Kidney (tissue), 14 donors: ENCODE results near the gene YIPF1. TPM values are rescaled to one million over a fixed set of nuclear protein-coding genes. Genes with fewer than 3 reads are reported as not detected.

Source experiments
- DNase-seq, 5 donors: peaks; one replicate each; pipeline ENCODE4 v3.0.0-alpha.2; 2013 to 2020
- FAIRE-seq: peaks from 2 replicates; lab custom pipeline; 2012; peaks lifted over from hg19 to GRCh38; lab: Jason Lieb, UNC
- H3K27ac ChIP-seq, 2 donors: one replicate each; pipeline ENCODE4 v1.7.0; 2013; ENCODE audit warnings: low read depth in 2 of 2, low read length in 2 of 2, inconsistent platforms in 1 of 2
- H3K27me3 ChIP-seq: one replicate; pipeline ENCODE4 v1.7.1; 2013; ENCODE audit warnings: low read length, inconsistent platforms; ENCODE audit not compliant: control insufficient read depth, insufficient read depth
- H3K36me3 ChIP-seq, 3 donors: one replicate each; pipeline versions ENCODE4 v1.7.0 to v1.7.1; 2013; ENCODE audit warnings: low read length in 3 of 3, control low read depth in 1 of 3, inconsistent platforms in 1 of 3; ENCODE audit not compliant: insufficient read depth in 3 of 3, control insufficient read depth in 2 of 3
- H3K4me1 ChIP-seq, 3 donors: one replicate each; pipeline versions ENCODE4 v1.7.0 to v1.7.1; 2013; ENCODE audit warnings: low read length in 3 of 3, inconsistent platforms in 1 of 3, low read depth in 1 of 3; ENCODE audit not compliant: control insufficient read depth in 2 of 3, insufficient read depth in 2 of 3
- H3K4me3 ChIP-seq, 3 donors: one replicate each; pipeline versions ENCODE4 v1.7.0 to v1.8.1; 2013; ENCODE audit warnings: low read length in 3 of 3, control low read depth in 1 of 3, inconsistent platforms in 1 of 3
- H3K9ac ChIP-seq, 3 donors: one replicate each; pipeline versions ENCODE4 v1.7.0 to v1.7.1; 2013; ENCODE audit warnings: low read length in 3 of 3, control low read depth in 1 of 3, inconsistent platforms in 1 of 3
- H3K9me3 ChIP-seq, 3 donors: one replicate each; pipeline versions ENCODE4 v1.7.0 to v1.7.1; 2013; ENCODE audit warnings: low read length in 3 of 3, control low read depth in 1 of 3, inconsistent platforms in 1 of 3; ENCODE audit not compliant: control insufficient read depth in 2 of 3, insufficient read depth in 1 of 3
- intact Hi-C: fragments of 100-400 bp; cut with DNase I; formaldehyde crosslinking; loops from one replicate; pipeline ENCODE4 v1.11.1; 2022
- polyA plus RNA-seq: library from polyadenylated mRNA; stranded (reverse); fragments of 350-450 nt; fragmentation: Illumina TruSeq; extraction: RNeasy Lipid Tissue Mini Kit (QIAGEN cat#74804); gene quantifications from one replicate; pipeline ENCODE4 v1.2.3, GENCODE V29; 2014; ENCODE audit warnings: low read depth, low replicate concordance; ENCODE audit not compliant: insufficient read depth
- total RNA-seq: library from RNA; stranded (reverse); fragmentation: NEBNext Ultra II Directional; extraction: Animal tissue kit (Norgen Biotek cat#: 25700); gene quantifications from one replicate; pipeline ENCODE4 v1.2.1, GENCODE V29; 2021
- TF ChIP-seq, protein P1 (sequence below): IDR thresholded peaks from 3 replicates; pipeline ENCODE4 v1.5.1; 2012; ENCODE audit warnings: mild to moderate bottlenecking, moderate library complexity, borderline replicate concordance; ENCODE audit not compliant: insufficient read depth; ENCODE audit errors: extremely low read depth
- donor health status: control.
- donor health status: control.
- donor health status: control.
- donor health status: control.
- donor health status: control.
- donor health status: DM: yes; HTN: yes; CAD: no.
- donor health status: Normal renal cell carcinoma (clear cell type).

Gene YIPF1
- total and polyA plus RNA-seq, 2 donors from 2014 or later, result 33.3 to 49.4 TPM

DNA sequence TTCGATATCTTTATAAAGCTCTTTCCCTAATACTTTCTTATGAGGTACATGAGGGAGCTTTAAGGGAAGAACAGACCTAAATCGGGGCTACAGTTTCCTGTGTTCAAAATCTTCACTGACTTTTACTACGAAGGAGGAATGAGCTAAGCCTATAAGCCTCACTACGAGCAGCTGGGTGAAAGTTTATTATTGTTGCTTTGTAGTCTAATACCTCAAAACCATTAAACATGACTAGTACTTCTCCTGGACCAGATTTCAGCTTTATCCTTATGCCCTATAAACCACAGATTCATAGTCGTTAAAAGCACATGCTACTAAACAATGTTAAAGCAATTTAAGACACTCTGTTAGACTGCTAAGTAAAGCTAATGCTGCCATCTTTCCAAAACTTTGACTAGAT lies 81.7 kb downstream of the YIPF1 start:
- FAIRE-seq, result no peak
- TF ChIP-seq, protein P1, sequence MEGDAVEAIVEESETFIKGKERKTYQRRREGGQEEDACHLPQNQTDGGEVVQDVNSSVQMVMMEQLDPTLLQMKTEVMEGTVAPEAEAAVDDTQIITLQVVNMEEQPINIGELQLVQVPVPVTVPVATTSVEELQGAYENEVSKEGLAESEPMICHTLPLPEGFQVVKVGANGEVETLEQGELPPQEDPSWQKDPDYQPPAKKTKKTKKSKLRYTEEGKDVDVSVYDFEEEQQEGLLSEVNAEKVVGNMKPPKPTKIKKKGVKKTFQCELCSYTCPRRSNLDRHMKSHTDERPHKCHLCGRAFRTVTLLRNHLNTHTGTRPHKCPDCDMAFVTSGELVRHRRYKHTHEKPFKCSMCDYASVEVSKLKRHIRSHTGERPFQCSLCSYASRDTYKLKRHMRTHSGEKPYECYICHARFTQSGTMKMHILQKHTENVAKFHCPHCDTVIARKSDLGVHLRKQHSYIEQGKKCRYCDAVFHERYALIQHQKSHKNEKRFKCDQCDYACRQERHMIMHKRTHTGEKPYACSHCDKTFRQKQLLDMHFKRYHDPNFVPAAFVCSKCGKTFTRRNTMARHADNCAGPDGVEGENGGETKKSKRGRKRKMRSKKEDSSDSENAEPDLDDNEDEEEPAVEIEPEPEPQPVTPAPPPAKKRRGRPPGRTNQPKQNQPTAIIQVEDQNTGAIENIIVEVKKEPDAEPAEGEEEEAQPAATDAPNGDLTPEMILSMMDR, result no peak
- H3K36me3 ChIP-seq, result peaks cover 0 to 4% (median 0%) of the 10 kb centered on the region in 3 donors

DNA sequence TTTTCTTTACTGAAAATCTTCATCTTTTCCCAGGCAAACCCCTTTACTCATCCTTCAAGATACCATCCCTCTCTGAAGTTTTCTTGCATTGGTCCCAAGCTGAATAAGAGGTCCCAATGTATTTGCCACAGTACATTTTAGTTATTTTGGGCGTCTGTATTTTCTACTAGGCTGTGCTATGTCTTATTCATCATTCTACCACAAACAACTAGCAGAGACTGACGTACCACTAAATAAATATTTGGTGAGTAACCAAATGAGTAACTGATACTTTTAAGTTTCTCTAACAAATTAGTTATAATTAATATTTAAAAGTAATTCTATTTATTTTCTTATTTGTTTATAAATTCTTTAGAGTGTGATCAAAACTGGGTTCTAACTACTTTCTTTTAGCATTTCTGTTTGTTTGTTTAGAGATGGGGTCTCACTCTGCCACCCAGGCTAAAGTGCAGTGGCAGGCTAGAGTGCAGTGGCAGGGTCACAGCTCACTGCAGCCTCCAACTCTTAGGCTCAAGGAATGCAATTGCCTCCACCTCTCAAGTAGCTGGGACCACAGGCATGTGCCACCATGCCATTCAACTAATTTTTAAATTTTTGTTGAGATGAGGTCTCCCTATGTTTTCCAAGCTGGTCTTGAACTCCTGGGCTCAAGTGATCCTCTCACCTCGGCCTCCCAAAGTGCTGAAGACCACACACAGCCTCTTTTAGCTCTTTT lies 84.6 kb downstream of the YIPF1 start:
- Histone ChIP-seq H3K36me3 (peaks cover 0 to 4% (median 0%) of the 10 kb centered on the region in 3 donors), H3K9ac (no peak overlapping the region), H3K9me3 (no peaks in the 10 kb centered on the region), H3K27ac (no peak overlapping the region), H3K4me1 (no peaks in the 10 kb centered on the region), H3K4me3 (no peak overlapping the region), H3K27me3 (no peaks in the 10 kb centered on the region)
- no peak for FAIRE-seq
- TF ChIP-seq, protein P1, result no peak
- intact Hi-C loops, result no loop called here
- DNase-seq, result no peak

More for the DNA sequence above, 81.7 kb downstream of the YIPF1 start:
- Histone ChIP-seq H3K9ac (no peak overlapping the region), H3K4me3 (no peak overlapping the region), H3K4me1 (no peaks in the 10 kb centered on the region), H3K9me3 (no peaks in the 10 kb centered on the region), H3K27me3 (no peaks in the 10 kb centered on the region), H3K27ac (no peak overlapping the region)
- intact Hi-C loops, result no loop called here
- no peak for DNase-seq

DNA sequence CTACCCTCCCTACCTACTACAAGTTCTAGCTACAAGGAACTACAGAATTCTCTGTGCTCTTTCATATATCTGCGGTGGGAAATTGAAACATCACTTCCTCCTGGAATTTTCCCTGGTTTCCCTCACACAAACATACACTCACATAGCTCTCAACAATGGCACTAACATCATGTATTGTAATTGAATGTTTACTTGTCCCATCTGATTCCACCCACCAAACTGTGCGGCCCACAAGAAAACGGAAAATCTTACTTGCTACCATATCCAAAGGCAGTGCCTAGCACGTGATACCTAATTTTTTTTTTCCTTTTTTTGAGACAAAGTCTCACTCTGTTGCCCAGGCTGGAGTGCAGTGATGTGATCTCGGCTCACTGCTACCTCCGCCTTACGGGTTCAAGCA lies 85.4 kb downstream of the YIPF1 start:
- intact Hi-C loops, result no loop called here
- no peaks in the 10 kb centered on the region for H3K9me3 ChIP-seq
- H3K36me3 ChIP-seq, result peaks cover 0 to 4% (median 0%) of the 10 kb centered on the region in 3 donors
- no peaks in the 10 kb centered on the region for H3K27me3 ChIP-seq
- FAIRE-seq, result no peak
- no peak overlapping the region for H3K27ac ChIP-seq
- no peaks in the 10 kb centered on the region for H3K4me1 ChIP-seq
- TF ChIP-seq, protein P1, result no peak
- no peak overlapping the region for H3K4me3 ChIP-seq
- DNase-seq, result no peak
- no peak overlapping the region for H3K9ac ChIP-seq

Other genes with a start within 250 kb of the YIPF1 start
- 3.3 TPM for gene GLIS1, start 150.6 kb downstream of the YIPF1 start, total RNA-seq
- gene GLIS1, start 150.6 kb downstream of the YIPF1 start, polyA plus RNA-seq, result 3.7 TPM
- 8.5 TPM for gene NDC1, start 51.5 kb downstream of the YIPF1 start, total RNA-seq
- 5.6 TPM for gene NDC1, start 51.5 kb downstream of the YIPF1 start, polyA plus RNA-seq
- gene DIO1, start 4.4 kb upstream of the YIPF1 start, total RNA-seq, result 2.9 TPM
- 40.6 TPM for gene DIO1, start 4.4 kb upstream of the YIPF1 start, polyA plus RNA-seq
- gene IFT25, start 55.9 kb upstream of the YIPF1 start, total RNA-seq, result 29.9 TPM
- gene IFT25, start 55.9 kb upstream of the YIPF1 start, polyA plus RNA-seq, result 36.7 TPM
- 23.8 TPM for gene LRRC42, start 56.6 kb upstream of the YIPF1 start, total RNA-seq
- 25.6 TPM for gene LRRC42, start 56.6 kb upstream of the YIPF1 start, polyA plus RNA-seq
- not detected for gene LDLRAD1, start 128.4 kb upstream of the YIPF1 start, total RNA-seq
- gene LDLRAD1, start 128.4 kb upstream of the YIPF1 start, polyA plus RNA-seq, result not detected
- gene TMEM59, start 163.4 kb upstream of the YIPF1 start, total RNA-seq, result 475 TPM
- gene TMEM59, start 163.4 kb upstream of the YIPF1 start, polyA plus RNA-seq, result 521 TPM
- gene TCEANC2, start 163.8 kb upstream of the YIPF1 start, total RNA-seq, result 5.1 TPM
- 3.1 TPM for gene TCEANC2, start 163.8 kb upstream of the YIPF1 start, polyA plus RNA-seq